MM.1S (cell line): ENCODE data around the gene ANKRD65.
"Not testable (repeated sequence)": the region's sequence is repeated elsewhere in the genome, so short reads cannot be mapped to it uniquely, and the experiment has no call there.

Source experiments
- CTCF ChIP-seq: fragments of 300-600 bp; sonication (generic); IDR thresholded peaks from 2 replicates; pipeline ENCODE4 v1.5.1; 2016; ENCODE audit warnings: antibody characterized with exemption, low read length, mixed read lengths
- EZH2 ChIP-seq: fragments of 300-600 bp; sonication (generic); optimal IDR thresholded peaks from 2 replicates; pipeline ENCODE3; 2017; ENCODE audit warnings: low read depth, mild to moderate bottlenecking, antibody characterized with exemption, low read length, mixed read lengths

GRCh38 chr1:1454286-1455056 lies 33.4 kb upstream of the ANKRD65 start:
- TF ChIP-seq CTCF, EZH2: not testable (repeated sequence)
